Epithelial cell of proximal tubule (primary cell): Measurements from ENCODE around the gene LRRTM4. TPM values are rescaled to one million over a fixed set of nuclear protein-coding genes. Genes with fewer than 3 reads are reported as not detected.
A peak's percentile ranks its signal among the peaks of the same experiment; 100 is the strongest.

Experiments
- DNase-seq: peaks from one replicate; pipeline ENCODE4 v3.0.0-alpha.2; 2011; ENCODE audit warnings: low read depth
- H3K4me3 ChIP-seq: 2 replicates; pipeline ENCODE4 v1.5.1; 2011; ENCODE audit warnings: low read depth, mild to moderate bottlenecking, low read length
- total RNA-seq: library from RNA; depleted of rRNA; stranded (reverse); fragments of >200 nt; gene quantifications from 2 replicates; pipeline ENCODE4 v1.2.3, GENCODE V29; 2015
- TF ChIP-seq, protein P1 (sequence below): conservative IDR thresholded peaks from 2 replicates; pipeline ENCODE4 v1.5.1; 2012; ENCODE audit warnings: low read depth, mild to moderate bottlenecking, low read length

LRRTM4 gene
- not detected in 2 replicates for total RNA-seq

DNA sequence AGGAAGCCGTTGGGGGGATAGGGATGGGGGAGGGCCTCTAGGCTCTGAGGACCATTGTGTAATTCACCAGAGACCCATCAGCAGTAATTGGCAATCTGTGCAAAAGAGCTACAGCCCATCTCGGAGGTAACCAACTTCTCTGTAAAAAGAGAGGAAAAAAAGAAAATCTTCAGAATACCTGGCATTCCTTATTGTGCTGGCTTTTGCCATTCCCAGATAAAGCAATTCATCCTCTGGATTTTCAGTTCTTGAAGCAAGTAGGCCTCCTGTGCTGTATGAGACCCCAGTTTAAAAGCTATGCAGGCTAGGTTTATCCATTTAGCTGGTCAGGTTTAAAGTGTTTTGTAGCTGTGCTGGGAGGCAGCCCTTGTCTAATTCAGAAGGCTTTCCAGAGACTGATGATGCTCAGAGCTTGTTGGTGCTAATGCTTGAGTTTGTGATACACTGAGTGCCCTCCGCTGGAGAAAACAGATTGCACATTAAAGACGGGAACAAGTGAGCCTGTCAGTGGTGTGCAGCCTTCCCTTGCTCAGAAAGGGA lies at the start of gene LRRTM4:
TSS of gene LRRTM4 (minus strand) at position 446 of the 540 bp plus-strand sequence.
- no peak for DNase-seq
- TF ChIP-seq, protein P1, sequence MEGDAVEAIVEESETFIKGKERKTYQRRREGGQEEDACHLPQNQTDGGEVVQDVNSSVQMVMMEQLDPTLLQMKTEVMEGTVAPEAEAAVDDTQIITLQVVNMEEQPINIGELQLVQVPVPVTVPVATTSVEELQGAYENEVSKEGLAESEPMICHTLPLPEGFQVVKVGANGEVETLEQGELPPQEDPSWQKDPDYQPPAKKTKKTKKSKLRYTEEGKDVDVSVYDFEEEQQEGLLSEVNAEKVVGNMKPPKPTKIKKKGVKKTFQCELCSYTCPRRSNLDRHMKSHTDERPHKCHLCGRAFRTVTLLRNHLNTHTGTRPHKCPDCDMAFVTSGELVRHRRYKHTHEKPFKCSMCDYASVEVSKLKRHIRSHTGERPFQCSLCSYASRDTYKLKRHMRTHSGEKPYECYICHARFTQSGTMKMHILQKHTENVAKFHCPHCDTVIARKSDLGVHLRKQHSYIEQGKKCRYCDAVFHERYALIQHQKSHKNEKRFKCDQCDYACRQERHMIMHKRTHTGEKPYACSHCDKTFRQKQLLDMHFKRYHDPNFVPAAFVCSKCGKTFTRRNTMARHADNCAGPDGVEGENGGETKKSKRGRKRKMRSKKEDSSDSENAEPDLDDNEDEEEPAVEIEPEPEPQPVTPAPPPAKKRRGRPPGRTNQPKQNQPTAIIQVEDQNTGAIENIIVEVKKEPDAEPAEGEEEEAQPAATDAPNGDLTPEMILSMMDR, result peak; percentile 22
- H3K4me3 ChIP-seq, result no peak within 1 kb of the TSS

DNA sequence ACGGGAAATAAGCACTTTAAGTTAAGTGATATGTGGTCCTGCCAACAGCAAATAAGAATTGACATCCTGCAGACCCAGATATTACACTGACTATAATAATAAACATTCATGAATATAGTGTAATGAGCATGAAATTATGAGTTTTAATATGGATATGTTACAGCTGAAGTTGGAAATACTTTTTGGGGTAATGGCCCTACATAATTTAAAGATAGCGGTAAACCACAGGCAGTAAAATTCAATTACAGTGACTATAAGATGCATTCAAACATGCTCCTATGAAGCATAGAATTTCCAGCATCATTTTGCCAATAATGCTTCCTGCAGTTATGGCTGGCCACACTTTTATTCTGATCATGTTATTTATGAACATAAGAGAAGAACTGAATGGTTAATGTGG lies 49.4 kb upstream of the LRRTM4 start:
- DNase-seq, result no peak
- no peak overlapping the region for H3K4me3 ChIP-seq
- TF ChIP-seq, protein P1, result no peak

DNA sequence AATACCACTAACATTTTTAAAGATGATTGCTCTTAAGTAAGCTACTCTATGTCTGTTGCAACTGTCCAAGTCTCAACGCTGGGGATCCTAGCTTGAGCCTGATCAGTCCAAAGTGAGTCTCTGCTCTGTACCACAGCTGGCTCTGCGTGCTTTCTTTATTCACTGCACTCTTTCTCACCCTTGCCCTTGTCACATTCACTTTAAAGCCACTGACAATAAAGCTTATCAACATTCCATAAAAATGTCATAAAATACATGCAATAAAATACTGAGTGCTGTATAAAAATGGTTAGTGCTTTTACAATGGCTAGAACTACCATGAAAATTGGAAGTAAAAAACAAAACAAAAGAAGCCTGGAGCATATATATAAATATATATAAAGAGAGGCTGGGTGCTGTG lies 45.5 kb upstream of the LRRTM4 start:
- H3K4me3 ChIP-seq, result no peak overlapping the region
- no peak for DNase-seq
- TF ChIP-seq, protein P1, result no peak

DNA sequence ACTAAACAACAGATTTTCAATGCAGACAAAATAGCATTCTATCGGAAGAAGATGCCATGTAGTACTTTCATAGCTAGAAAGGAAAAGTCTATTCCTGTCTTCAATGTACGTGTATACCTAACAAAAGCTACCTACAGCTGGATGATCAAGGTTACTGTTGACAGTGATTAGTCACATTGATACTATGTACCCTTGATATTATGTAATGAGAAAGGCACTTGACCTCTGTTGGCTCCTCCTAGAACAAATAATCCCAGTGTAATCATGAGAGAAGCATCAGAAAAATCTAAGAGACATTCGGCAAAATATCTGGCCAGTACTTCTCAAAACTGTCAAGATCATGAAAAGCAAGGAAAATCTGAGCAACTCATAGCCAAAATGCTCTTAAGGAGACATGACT lies 44.4 kb upstream of the LRRTM4 start:
- DNase-seq, result peak; percentile 29
- TF ChIP-seq, protein P1, result no peak
- no peak overlapping the region for H3K4me3 ChIP-seq

DNA sequence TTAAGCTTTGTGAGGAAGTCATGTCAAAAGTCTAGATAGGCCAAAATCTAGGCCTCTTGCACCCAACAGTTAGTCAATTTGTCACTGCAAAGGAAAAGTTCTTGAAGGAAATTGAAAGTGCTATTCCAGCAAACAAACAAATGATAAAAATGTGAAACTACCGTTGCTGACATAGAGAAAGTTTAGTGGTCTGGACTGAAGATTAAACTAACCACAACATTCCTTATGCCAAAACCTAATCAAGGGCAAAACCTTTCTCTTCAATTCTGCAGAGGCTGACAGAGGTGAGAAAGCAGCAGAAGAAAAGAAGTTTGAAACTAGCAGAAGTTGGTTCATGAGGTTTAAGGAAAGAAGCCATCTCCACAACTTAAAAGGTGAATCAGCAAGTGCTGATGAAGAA lies 44.0 kb upstream of the LRRTM4 start:
- no peak for DNase-seq
- no peak overlapping the region for H3K4me3 ChIP-seq
- TF ChIP-seq, protein P1, result no peak

DNA sequence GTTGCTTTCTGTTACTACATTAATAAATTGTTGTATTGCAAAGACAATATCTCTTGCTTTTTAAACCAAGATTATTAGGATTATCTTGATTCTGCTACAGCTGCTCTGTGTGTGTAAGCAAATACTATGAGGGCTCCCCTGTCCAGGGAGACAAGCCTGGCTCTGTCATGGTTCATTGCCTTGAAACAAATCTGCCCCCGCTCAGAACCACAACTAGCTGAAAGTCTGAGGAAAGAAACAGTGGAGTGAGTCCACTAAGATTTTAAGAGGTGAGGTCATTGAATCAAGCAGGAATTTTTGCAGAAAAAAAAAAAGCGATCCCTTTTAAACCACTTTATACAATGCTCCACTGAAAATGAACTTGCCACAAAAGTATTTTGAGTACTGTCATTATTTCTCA lies 30.8 kb upstream of the LRRTM4 start:
- DNase-seq, result peak; percentile 75
- TF ChIP-seq, protein P1, result no peak
- H3K4me3 ChIP-seq, result no peak overlapping the region

DNA sequence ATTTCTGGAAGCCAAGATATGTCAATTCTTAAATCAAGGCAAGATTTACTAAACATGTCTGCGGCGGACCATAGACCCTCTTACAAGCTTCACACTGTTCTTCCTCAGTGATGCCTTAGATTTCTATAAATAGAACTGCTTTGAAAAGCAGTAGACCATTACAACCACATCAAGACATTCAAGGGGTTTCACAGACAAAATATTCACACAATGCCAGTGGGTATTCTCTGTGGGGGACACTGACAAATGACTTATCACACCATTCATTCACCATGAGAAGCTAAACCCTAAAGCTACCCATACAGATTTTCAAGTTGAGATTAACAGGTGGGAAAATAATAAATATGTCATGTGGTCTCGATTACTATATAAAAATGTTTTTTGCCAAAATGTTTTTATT lies 15.9 kb upstream of the LRRTM4 start:
- no peak for DNase-seq
- no peak overlapping the region for H3K4me3 ChIP-seq
- TF ChIP-seq, protein P1, result no peak
